ENCODE measurements around the gene PNPLA7.
"Not testable (repeated sequence)": the region's sequence is repeated elsewhere in the genome, so short reads cannot be mapped to it uniquely, and the experiment has no call there.

Gene PNPLA7

GRCh38 chr9:137466389-137467085 lies 83.7 kb downstream of the PNPLA7 start:
- not testable (repeated sequence) for H2BK120ac ChIP-seq (ENCODE audit: low read depth, low read length); H3K4me2 ChIP-seq (ENCODE audit: low read length, poor library complexity, severe bottlenecking); DNase-seq; H2BK5ac ChIP-seq (ENCODE audit: low read depth, low read length, poor library complexity, severe bottlenecking); H3K4ac ChIP-seq (ENCODE audit: low read depth in 1 of 2, low read length in 2 of 2); H3K79me1 ChIP-seq (replicated peaks; ENCODE audit: low read length, poor library complexity, severe bottlenecking); H4K91ac ChIP-seq (ENCODE audit: low read length); H3K4me3 ChIP-seq (ENCODE audit: insufficient read depth in 1 of 2, low read depth in 1 of 2, low read length in 2 of 2); H3K9me3 ChIP-seq (ENCODE audit: control insufficient read depth, low read length); H3K9ac ChIP-seq (ENCODE audit: low read length); H3K4me1 ChIP-seq (ENCODE audit: control insufficient read depth, insufficient read depth, low read depth, low read length); H3K27me3 ChIP-seq (ENCODE audit: control insufficient read depth in 1 of 2, insufficient read depth in 1 of 2, low read length in 2 of 2); H2AFZ ChIP-seq (ENCODE audit: low read depth, low read length); H4K8ac ChIP-seq (ENCODE audit: low read length); H2BK15ac ChIP-seq (ENCODE audit: low read depth, poor library complexity, severe bottlenecking); H3K14ac ChIP-seq (ENCODE audit: low read length in 2 of 2); H2BK12ac ChIP-seq (ENCODE audit: low read length in 2 of 2); H3K18ac ChIP-seq (ENCODE audit: low read depth in 1 of 2, low read length in 2 of 2); H3K23ac ChIP-seq (ENCODE audit: low read length in 2 of 2); H3K27ac ChIP-seq (ENCODE audit: low read length, poor library complexity, severe bottlenecking); H2AK5ac ChIP-seq (ENCODE audit: low read length, severe bottlenecking); H3K36me3 ChIP-seq (ENCODE audit: control insufficient read depth in 1 of 2, insufficient read depth in 2 of 2, low read depth in 1 of 2, low read length in 2 of 2)
- WGBS: 89% methylated on average over 35 of the region's 35 CpGs

GRCh38 chr9:137465720-137466388 lies 84.3 kb downstream of the PNPLA7 start:
- H2AK5ac ChIP-seq (ENCODE audit: low read length, severe bottlenecking): no peak overlapping the region
- H2BK15ac ChIP-seq (ENCODE audit: low read depth, poor library complexity, severe bottlenecking): no peak overlapping the region
- no peak overlapping the region for H3K14ac ChIP-seq (ENCODE audit: low read length in 2 of 2)
- no peak overlapping the region for H3K4me3 ChIP-seq (ENCODE audit: insufficient read depth in 1 of 2, low read depth in 1 of 2, low read length in 2 of 2)
- no peak overlapping the region for H2BK120ac ChIP-seq (ENCODE audit: low read depth, low read length)
- no peak for DNase-seq
- no peak overlapping the region for H3K27ac ChIP-seq (ENCODE audit: low read length, poor library complexity, severe bottlenecking)
- no peak overlapping the region for H3K9ac ChIP-seq (ENCODE audit: low read length)
- no peak overlapping the region for H3K23ac ChIP-seq (ENCODE audit: low read length in 2 of 2)
- H3K4ac ChIP-seq (ENCODE audit: low read depth in 1 of 2, low read length in 2 of 2): no peak overlapping the region
- peaks cover 0 to 6% of the 10 kb centered on the region in 2 experiments for H3K36me3 ChIP-seq (ENCODE audit: control insufficient read depth in 1 of 2, insufficient read depth in 2 of 2, low read depth in 1 of 2, low read length in 2 of 2)
- H2AFZ ChIP-seq (ENCODE audit: low read depth, low read length): no peak overlapping the region
- no peaks in the 10 kb centered on the region for H3K79me1 ChIP-seq (replicated peaks; ENCODE audit: low read length, poor library complexity, severe bottlenecking)
- 89% methylated on average over 19 of the region's 23 CpGs for WGBS
- H3K18ac ChIP-seq (ENCODE audit: low read depth in 1 of 2, low read length in 2 of 2): no peak overlapping the region
- peaks cover 0 to 2% of the 10 kb centered on the region in 2 experiments for H3K27me3 ChIP-seq (ENCODE audit: control insufficient read depth in 1 of 2, insufficient read depth in 1 of 2, low read length in 2 of 2)
- no peaks in the 10 kb centered on the region for H3K9me3 ChIP-seq (ENCODE audit: control insufficient read depth, low read length)
- H4K91ac ChIP-seq (ENCODE audit: low read length): no peak overlapping the region
- no peak overlapping the region for H4K8ac ChIP-seq (ENCODE audit: low read length)
- H3K4me2 ChIP-seq (ENCODE audit: low read length, poor library complexity, severe bottlenecking): no peak overlapping the region
- no peak overlapping the region for H2BK5ac ChIP-seq (ENCODE audit: low read depth, low read length, poor library complexity, severe bottlenecking)
- no peak overlapping the region for H2BK12ac ChIP-seq (ENCODE audit: low read length in 2 of 2)
- peaks cover 6% of the 10 kb centered on the region for H3K4me1 ChIP-seq (ENCODE audit: control insufficient read depth, insufficient read depth, low read depth, low read length)

GRCh38 chr9:137465000-137465719 lies 85.0 kb downstream of the PNPLA7 start:
- H3K14ac ChIP-seq (ENCODE audit: low read length in 2 of 2): no peak overlapping the region
- no peak overlapping the region for H3K23ac ChIP-seq (ENCODE audit: low read length in 2 of 2)
- no peaks in the 10 kb centered on the region for H3K79me1 ChIP-seq (replicated peaks; ENCODE audit: low read length, poor library complexity, severe bottlenecking)
- peaks cover 0 to 10% of the 10 kb centered on the region in 2 experiments for H3K36me3 ChIP-seq (ENCODE audit: control insufficient read depth in 1 of 2, insufficient read depth in 2 of 2, low read depth in 1 of 2, low read length in 2 of 2)
- 89% methylated on average over 22 of the region's 23 CpGs for WGBS
- H4K8ac ChIP-seq (ENCODE audit: low read length): no peak overlapping the region
- H3K4me3 ChIP-seq (ENCODE audit: insufficient read depth in 1 of 2, low read depth in 1 of 2, low read length in 2 of 2): no peak overlapping the region
- no peak overlapping the region for H2BK15ac ChIP-seq (ENCODE audit: low read depth, poor library complexity, severe bottlenecking)
- H2AFZ ChIP-seq (ENCODE audit: low read depth, low read length): no peak overlapping the region
- H2BK120ac ChIP-seq (ENCODE audit: low read depth, low read length): no peak overlapping the region
- no peak overlapping the region for H4K91ac ChIP-seq (ENCODE audit: low read length)
- no peak for DNase-seq
- peaks cover 0 to 2% of the 10 kb centered on the region in 2 experiments for H3K27me3 ChIP-seq (ENCODE audit: control insufficient read depth in 1 of 2, insufficient read depth in 1 of 2, low read length in 2 of 2)
- H3K4me1 ChIP-seq (ENCODE audit: control insufficient read depth, insufficient read depth, low read depth, low read length): peaks cover 6% of the 10 kb centered on the region
- no peak overlapping the region for H3K18ac ChIP-seq (ENCODE audit: low read depth in 1 of 2, low read length in 2 of 2)
- no peak overlapping the region for H2AK5ac ChIP-seq (ENCODE audit: low read length, severe bottlenecking)
- H3K4ac ChIP-seq (ENCODE audit: low read depth in 1 of 2, low read length in 2 of 2): no peak overlapping the region
- no peak overlapping the region for H2BK12ac ChIP-seq (ENCODE audit: low read length in 2 of 2)
- H3K4me2 ChIP-seq (ENCODE audit: low read length, poor library complexity, severe bottlenecking): no peak overlapping the region
- H3K9me3 ChIP-seq (ENCODE audit: control insufficient read depth, low read length): no peaks in the 10 kb centered on the region
- H3K27ac ChIP-seq (ENCODE audit: low read length, poor library complexity, severe bottlenecking): no peak overlapping the region
- no peak overlapping the region for H2BK5ac ChIP-seq (ENCODE audit: low read depth, low read length, poor library complexity, severe bottlenecking)
- H3K9ac ChIP-seq (ENCODE audit: low read length): no peak overlapping the region

All from mesenchymal stem cell (in vitro differentiated cells and primary cell).